Measurements from ENCODE around the gene CCDC197.

The CCDC197 gene

GRCh38 chr14:93980456-93981201, 16.5 kb upstream of the CCDC197 start:
- FAIRE-seq, result no peak

DNA sequence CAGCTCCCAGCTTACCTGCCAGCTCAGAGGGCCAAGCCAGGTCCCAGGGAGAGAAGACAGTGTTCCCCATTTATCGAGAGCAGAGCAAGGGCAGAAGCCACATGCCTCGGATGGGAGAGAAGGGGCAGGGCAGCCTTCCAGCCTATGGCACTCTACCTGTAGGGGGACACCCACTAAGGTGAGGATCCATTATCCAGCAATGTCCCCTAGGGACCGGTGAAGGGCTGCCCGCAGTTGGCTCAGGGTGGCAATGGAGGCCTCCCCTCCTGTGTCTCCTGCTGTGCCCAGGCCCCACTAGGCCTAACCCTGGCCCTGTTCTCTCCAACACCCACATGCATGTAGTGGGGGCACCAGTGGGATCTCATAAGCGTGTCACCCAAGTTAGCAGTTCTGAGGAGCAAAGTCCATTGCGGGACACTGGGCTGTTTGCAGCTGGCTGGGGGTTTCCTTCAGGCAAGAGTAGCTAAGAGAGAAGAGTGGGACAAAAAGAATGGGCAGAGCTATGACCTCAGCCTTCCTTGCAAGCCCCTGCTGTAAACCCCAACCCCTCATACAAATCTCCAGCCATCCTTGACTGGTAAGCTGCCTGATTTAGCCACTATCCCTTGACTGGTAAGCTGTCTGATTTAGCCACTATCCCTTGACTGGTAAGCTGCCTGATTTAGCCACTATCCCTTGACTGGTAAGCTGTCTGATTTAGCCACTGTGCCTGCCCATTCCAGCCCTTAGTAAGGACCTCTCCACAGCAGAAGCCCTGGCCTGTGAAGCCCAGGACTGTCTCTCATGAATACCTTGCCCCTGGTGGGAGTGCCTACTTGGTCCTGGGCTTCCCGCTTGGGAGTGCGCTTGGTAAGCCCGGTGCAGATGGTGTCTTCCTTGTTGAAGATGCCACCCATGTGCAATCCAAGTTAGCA, 15.5 kb upstream of the CCDC197 start:
- no peak for FAIRE-seq

GRCh38 chr14:93982230-93983007, 14.7 kb upstream of the CCDC197 start:
- FAIRE-seq, result no peak

DNA sequence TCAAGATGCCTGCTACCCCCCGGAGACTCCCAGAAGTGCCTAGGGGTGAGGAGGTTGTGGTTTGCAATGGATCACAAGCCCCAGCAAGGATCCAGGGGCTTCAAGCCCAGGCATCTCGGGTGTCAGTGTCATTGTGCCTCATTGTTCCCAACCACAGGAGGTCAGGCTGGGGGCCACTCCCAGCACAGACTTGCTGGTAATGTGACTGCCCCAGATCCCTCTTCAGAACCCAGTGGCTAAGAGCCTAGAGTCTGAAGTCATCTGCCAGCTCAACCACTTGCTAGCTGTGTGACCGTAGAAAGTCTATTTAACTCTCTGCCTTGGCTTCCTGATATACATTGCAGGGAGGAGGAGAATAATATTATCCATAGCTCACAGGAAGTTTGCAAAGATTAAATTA, 13.0 kb upstream of the CCDC197 start:
- no peak for FAIRE-seq

- no peak for FAIRE-seq
Observed at GRCh38 chr14:93984987-93985410, 12.1 kb upstream of the CCDC197 start.

GRCh38 chr14:93986955-93987354, 10.1 kb upstream of the CCDC197 start:
- no peak for FAIRE-seq

DNA sequence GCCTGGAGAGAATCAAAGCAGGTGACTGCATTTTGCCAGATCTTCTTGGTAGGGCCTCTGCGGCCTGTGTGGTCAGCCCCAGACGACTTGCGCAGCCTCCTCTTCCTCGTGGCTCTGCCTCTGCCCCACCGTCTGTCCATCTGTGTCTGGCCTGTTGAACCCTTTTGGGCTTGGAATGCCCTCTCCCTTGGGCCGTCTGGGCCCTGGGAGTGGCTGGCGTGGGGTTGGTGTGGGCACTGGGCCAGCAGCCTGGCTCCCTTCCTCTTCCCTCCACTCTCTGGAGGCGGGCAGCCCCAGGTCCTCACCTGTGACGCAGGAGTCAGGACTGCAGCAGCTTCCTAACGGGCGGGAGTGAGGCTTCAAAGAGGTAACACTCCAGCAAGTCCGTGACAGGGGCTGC, 9.7 kb upstream of the CCDC197 start:
- FAIRE-seq, result no peak

DNA sequence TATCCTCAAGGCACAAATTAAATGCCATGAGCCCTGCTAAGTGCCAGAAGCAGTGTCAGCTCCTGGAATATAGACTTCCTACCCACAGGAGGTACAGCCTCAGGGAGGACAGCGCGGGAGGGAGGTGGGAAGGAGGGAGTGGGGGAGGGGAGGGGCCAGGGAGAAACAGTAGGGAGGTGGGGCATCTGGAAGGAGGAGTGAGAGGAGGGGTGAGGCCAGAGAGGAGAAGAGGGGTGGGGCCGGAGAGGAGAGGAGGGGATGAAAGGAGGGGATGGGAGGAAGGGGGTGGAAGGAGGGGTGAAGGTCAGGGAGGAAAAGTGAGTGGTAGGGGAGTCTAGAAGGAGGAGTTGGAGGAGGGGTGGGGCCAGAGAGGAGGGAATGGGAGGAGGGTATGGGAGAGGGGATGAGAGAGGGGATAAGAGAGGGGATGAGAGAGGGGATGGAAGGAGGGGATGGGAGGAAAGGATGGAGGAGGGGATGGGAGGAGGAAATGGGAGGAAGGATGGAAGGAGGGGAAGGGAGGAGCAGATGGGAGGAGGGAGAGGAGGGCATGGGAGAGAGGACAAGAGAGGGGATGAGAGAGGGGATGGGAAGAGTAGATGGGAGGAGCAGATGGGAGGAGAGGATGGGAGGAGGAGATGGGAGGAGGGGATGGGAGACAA, 9.2 kb upstream of the CCDC197 start:
- FAIRE-seq, result no peak

DNA sequence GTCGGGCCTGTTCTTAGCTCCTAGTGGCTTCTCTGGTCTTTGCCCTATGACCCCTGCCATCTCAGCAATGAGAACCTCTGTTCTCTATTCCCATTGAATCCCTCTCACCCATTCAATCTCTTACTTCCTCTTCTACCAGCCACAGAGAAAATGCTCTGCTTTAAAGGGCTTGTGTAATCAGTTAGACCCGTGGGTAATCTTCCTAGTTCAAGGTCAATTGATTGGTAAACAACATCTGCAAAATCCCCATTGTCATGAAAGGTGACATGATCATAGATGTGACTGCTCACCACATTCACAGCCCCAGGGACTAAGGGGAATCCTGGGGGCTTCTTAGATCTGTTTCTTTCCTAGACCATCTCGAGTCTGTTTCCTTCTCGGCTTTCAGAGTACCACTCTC, 7.2 kb upstream of the CCDC197 start:
- FAIRE-seq, result no peak

- FAIRE-seq, result no peak
Observed at GRCh38 chr14:93991212-93991611, 5.9 kb upstream of the CCDC197 start.

- FAIRE-seq, result no peak
Observed at GRCh38 chr14:93991649-93992048, 5.5 kb upstream of the CCDC197 start.

GRCh38 chr14:93993382-93993781, 3.7 kb upstream of the CCDC197 start:
- FAIRE-seq, result no peak

GRCh38 chr14:93994919-93995682, 2.0 kb upstream of the CCDC197 start:
- FAIRE-seq, result no peak

DNA sequence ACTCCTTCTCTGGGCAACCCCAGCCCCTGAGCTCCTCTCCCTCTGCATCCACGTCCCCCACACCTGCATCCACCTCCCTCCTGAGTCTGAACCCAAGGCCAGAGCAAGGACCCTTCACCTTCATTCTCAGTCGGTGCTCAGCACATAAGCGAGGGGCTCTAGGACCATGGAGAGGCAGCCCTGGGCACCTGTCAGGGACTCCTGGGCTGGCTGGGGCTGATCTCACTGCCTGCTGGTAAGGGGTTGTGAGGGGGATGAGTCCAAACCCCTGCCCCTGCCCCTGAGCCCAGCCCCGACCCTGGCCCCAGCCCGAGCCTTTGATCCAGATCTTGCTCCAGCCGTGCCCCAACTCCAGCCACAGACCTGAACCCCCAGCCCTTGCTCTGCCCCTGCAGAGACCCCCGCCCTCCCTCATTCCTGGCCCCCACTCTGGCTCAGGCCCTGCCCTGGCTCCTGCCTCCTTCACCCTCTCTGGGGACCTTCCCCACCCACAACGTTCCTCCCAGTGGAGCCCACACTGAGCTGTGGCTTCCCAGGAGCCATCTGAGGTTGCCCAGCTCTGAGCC, 888 bp upstream of the CCDC197 start:
- no peak for FAIRE-seq

- no peak for FAIRE-seq
Observed at GRCh38 chr14:93997916-93998870, 1.1 kb downstream of the CCDC197 start.

- FAIRE-seq, result no peak
Observed at GRCh38 chr14:93998871-93999403, 1.8 kb downstream of the CCDC197 start.

DNA sequence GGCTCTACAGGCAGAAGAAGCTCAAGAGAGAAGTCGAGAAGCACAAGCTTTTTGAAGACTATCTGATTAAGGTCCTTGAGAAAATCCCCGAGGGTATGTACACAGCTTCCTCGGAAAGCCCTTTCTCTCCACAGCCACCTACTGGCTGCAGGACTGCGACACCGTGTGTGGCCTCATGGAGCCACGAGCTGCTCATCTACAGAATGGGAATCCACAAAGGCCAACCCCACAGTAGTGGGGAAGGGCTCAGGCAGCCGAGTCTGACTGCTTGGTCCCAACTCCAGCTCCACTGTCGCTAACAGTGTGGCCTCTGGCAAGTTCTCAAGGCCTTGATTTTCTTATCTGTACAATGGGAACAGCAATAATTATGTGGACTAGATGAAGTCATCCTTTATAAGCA, 2.5 kb downstream of the CCDC197 start:
- no peak for FAIRE-seq

DNA sequence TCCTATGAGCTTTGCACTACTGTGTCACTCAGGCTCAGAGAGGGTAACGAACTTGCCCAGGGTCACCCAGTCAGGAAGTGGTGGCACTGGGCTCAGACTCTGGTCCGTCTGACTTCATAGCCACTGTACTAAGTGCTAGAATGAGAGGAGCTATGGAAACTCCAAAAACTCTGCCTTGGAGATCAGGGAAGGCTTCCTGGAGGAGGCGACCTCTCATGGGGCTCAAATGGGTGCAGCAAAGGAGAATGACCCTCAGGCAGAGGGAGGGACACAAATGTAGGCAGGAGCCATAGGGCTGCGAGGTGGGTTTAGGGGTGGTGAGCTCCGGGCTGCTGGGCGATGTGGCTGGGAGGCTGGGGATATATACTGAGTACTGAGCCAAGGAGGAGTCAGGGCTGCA, 3.2 kb downstream of the CCDC197 start:
- no peak for FAIRE-seq

DNA sequence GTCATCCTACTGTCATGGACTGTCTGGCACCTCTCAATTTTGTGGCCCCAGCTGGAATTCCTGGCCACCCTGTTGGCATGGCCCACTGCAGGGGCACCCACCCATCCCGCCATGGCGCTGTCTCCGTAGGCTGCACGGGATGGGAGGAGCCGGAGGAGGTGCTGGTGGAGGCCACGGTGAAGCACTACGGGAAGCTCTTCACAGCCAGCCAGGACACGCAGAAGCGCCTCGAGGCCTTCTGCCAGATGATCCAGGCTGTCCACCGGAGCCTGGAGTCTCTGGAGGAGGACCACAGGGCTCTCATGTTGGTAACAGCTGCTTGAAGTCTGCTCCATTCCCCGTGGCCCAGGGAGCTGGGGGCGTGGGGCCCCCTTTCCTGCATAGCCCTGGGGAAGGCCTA, 3.9 kb downstream of the CCDC197 start:
- no peak for FAIRE-seq
